ENCODE data around the gene GAD1.

DNA sequence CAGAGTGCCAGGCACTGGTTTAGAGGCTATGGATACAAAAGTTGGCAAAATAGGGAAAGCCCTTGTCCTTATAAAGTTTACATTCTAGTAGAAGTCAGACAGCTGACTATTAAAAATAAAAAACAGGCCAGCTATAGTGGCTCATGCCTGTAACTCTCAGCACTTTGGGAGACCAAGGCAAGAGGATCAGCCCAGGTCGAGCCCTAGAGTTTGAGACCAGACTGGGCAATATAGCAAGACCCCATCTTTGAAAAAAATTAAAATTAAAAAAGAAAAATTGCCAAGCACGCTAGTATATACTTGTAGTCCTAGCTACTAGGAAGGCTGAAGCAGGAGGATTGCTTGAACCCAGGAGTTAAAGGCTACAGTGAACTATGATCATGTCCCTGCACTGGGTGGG, 34.0 kb upstream of the GAD1 start:
- TF ChIP-seq, protein P1, sequence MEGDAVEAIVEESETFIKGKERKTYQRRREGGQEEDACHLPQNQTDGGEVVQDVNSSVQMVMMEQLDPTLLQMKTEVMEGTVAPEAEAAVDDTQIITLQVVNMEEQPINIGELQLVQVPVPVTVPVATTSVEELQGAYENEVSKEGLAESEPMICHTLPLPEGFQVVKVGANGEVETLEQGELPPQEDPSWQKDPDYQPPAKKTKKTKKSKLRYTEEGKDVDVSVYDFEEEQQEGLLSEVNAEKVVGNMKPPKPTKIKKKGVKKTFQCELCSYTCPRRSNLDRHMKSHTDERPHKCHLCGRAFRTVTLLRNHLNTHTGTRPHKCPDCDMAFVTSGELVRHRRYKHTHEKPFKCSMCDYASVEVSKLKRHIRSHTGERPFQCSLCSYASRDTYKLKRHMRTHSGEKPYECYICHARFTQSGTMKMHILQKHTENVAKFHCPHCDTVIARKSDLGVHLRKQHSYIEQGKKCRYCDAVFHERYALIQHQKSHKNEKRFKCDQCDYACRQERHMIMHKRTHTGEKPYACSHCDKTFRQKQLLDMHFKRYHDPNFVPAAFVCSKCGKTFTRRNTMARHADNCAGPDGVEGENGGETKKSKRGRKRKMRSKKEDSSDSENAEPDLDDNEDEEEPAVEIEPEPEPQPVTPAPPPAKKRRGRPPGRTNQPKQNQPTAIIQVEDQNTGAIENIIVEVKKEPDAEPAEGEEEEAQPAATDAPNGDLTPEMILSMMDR (conservative IDR thresholded peaks at IDR 0.05 in 1 of 2, IDR thresholded peaks at IDR 0.05 in 1 of 2; ENCODE audit: extremely low read depth in 1 of 2, insufficient read depth in 1 of 2, low read depth in 1 of 2, low read length in 2 of 2): no peak
- TF ChIP-seq EZH2 (IDR thresholded peaks at IDR 0.05; ENCODE audit: borderline replicate concordance, low read length): no peak

All from mammary epithelial cell (primary cell).